Measurements from ENCODE around the gene AP3B1. TPM values are rescaled to one million over a fixed set of nuclear protein-coding genes. Genes with fewer than 3 reads are reported as not detected.
A peak's percentile ranks its signal among the peaks of the same experiment; 100 is the strongest.

The AP3B1 gene
- total RNA-seq, 6 experiments from 2014 or later = 51.8 to 66.8 (median 56.6) TPM

- Mint-ChIP-seq H3K4me3 (no peak overlapping the region), H3K9me3 (no peaks in the 10 kb centered on the region), H3K36me3 (ENCODE audit: low read depth) (peaks cover 9% of the 10 kb centered on the region; the same call in 1 of the 2 replicates), H3K27ac (peak overlapping the region; percentile 8; the same call in 1 of the 2 replicates), H3K27me3 (ENCODE audit: insufficient read depth) (no peaks in the 10 kb centered on the region), H3K4me1 (ENCODE audit: low read depth) (no peaks in the 10 kb centered on the region)
- TF ChIP-seq, protein P1, sequence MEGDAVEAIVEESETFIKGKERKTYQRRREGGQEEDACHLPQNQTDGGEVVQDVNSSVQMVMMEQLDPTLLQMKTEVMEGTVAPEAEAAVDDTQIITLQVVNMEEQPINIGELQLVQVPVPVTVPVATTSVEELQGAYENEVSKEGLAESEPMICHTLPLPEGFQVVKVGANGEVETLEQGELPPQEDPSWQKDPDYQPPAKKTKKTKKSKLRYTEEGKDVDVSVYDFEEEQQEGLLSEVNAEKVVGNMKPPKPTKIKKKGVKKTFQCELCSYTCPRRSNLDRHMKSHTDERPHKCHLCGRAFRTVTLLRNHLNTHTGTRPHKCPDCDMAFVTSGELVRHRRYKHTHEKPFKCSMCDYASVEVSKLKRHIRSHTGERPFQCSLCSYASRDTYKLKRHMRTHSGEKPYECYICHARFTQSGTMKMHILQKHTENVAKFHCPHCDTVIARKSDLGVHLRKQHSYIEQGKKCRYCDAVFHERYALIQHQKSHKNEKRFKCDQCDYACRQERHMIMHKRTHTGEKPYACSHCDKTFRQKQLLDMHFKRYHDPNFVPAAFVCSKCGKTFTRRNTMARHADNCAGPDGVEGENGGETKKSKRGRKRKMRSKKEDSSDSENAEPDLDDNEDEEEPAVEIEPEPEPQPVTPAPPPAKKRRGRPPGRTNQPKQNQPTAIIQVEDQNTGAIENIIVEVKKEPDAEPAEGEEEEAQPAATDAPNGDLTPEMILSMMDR (IDR thresholded peaks at IDR 0.05) = no peak
- no peak for DNase-seq
Observed at GRCh38 chr5:78113689-78114264, 180.7 kb downstream of the AP3B1 start.

DNA sequence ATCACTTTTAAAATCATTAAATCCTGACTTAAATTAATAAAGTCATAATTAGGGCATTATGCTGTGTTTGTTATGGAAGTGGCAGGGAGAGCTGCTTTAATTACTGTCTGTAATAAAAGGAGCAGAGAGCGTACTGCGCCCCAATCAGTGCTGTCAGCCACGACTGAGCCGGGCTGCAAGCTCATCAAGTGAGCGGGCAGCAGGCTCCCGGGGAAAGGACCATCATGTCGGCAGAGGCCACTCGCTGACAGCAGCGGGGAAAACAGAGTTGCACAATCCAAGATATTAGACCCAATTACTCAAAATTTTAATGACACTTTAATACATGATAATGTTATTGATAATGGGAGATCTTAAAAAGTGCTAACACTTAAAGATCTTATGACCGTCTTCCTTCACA is 181.6 kb downstream of the AP3B1 start:
- no peak for DNase-seq
- H3K4me3 Mint-ChIP-seq = no peak overlapping the region
- no peaks in the 10 kb centered on the region for H3K4me1 Mint-ChIP-seq (ENCODE audit: low read depth)
- H3K36me3 Mint-ChIP-seq (ENCODE audit: low read depth) = peaks cover 9% of the 10 kb centered on the region; the same call in 1 of the 2 replicates
- H3K27ac Mint-ChIP-seq = no peak overlapping the region
- no peaks in the 10 kb centered on the region for H3K27me3 Mint-ChIP-seq (ENCODE audit: insufficient read depth)
- TF ChIP-seq, protein P1 (IDR thresholded peaks at IDR 0.05) = no peak
- no peaks in the 10 kb centered on the region for H3K9me3 Mint-ChIP-seq

GRCh38 chr5:78109891-78110324 is 184.6 kb downstream of the AP3B1 start:
- Mint-ChIP-seq H3K27me3 (ENCODE audit: insufficient read depth) (peaks cover 2% of the 10 kb centered on the region; the same call in 1 of the 2 replicates), H3K27ac (no peak overlapping the region), H3K9me3 (no peaks in the 10 kb centered on the region), H3K4me3 (no peak overlapping the region), H3K36me3 (ENCODE audit: low read depth) (peaks cover 14% of the 10 kb centered on the region), H3K4me1 (ENCODE audit: low read depth) (no peaks in the 10 kb centered on the region)
- TF ChIP-seq, protein P1 (IDR thresholded peaks at IDR 0.05) = no peak
- DNase-seq = no peak

DNA sequence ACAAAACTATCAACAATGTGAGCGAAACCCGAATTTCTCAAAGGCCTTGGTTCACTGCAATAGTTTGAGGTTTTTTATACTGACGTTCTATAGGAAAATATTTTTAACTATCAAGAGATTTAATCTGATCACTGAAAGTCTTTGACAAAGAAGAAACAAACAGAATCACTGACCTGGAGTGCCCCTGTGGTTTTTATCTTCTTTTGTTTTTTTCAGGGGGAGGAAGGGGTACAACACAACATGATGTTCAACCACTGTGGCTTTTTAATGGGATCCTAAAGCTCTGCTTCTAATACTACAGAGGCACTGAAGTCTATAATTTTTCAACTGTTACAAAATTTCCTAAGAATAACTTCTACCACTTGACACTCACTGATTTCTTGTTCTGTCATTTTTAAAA is 185.9 kb downstream of the AP3B1 start:
- Mint-ChIP-seq H3K36me3 (ENCODE audit: low read depth) (peaks cover 8% of the 10 kb centered on the region), H3K27ac (no peak overlapping the region), H3K27me3 (ENCODE audit: insufficient read depth) (peaks cover 2% of the 10 kb centered on the region; the same call in 1 of the 2 replicates), H3K9me3 (no peaks in the 10 kb centered on the region), H3K4me3 (no peak overlapping the region), H3K4me1 (ENCODE audit: low read depth) (no peaks in the 10 kb centered on the region; the same call in 1 of the 2 replicates)
- TF ChIP-seq, protein P1 (IDR thresholded peaks at IDR 0.05) = no peak
- no peak for DNase-seq

DNA sequence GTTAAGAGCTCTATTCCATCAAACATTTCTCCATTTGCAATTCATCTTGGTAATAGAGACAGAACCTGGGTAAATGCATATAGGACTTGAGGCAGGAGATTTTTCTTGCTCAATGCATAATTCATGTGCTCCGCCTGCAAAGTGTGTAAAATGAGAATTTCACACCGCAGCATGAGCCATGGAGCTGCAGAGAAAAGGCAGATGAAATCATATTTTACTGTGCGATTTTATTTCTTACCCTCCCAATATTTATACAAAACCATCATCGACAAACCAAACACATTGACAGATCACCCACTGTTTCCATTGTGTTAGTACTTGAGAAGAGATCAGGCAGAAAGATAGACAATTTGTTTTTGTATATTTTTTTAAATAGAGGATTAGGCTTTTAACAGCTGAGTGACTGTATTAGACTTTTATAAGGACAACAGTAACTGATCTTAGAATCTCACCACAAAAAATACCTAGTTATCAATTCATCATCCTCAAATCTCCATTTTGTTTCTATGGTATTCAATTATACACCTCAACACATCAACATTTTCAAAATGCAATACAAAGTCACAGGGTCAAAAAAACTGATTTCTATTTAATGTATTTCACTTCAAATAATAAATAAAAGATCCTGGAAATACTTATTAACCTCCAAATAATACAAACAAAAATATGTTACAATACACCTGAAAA is 191.1 kb downstream of the AP3B1 start:
- peaks cover 2% of the 10 kb centered on the region; the same call in 1 of the 2 replicates for H3K27me3 Mint-ChIP-seq (ENCODE audit: insufficient read depth)
- TF ChIP-seq, protein P1 (IDR thresholded peaks at IDR 0.05) = no peak
- peaks cover 9% of the 10 kb centered on the region for H3K4me1 Mint-ChIP-seq (ENCODE audit: low read depth)
- no peak for DNase-seq
- peaks cover 22% of the 10 kb centered on the region for H3K36me3 Mint-ChIP-seq (ENCODE audit: low read depth)
- no peak overlapping the region for H3K4me3 Mint-ChIP-seq
- H3K9me3 Mint-ChIP-seq = no peaks in the 10 kb centered on the region
- H3K27ac Mint-ChIP-seq = no peak overlapping the region

Data from HFFc6 (cell line).